ENCODE data around the gene CXorf65.
A peak's percentile ranks its signal among the peaks of the same experiment; 100 is the strongest.

CXorf65 gene

DNA sequence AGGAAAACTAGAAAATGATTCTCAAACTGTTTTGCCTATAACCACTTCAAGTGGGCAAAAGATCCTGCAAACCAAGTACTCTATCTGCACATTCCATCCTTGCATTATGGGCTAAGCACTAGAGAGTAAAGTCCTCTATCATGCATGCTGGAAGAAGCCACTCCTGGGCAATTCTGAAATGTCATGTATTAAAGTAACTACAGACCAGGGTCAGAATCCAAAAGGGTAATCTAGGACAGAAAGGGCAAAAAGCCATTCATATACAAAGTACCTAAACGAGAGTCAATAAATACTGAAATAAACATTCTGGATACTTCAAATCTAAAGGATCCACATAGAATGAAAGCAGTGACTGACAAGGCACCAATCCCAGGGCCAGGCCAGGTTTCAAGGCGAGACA, 39.5 kb downstream of the CXorf65 start:
- Histone ChIP-seq H3K27ac (ENCODE audit: low read depth, low read length) (no peak overlapping the region), H3K9me3 (ENCODE audit: control insufficient read depth, insufficient read depth, low read depth, low read length) (peaks cover 2% of the 10 kb centered on the region; the same call in 1 of the 2 replicates), H3K4me1 (ENCODE audit: control insufficient read depth, insufficient read depth, low read length) (no peaks in the 10 kb centered on the region), H3K27me3 (ENCODE audit: control insufficient read depth, insufficient read depth, low read length) (no peaks in the 10 kb centered on the region), H3K36me3 (ENCODE audit: control insufficient read depth, insufficient read depth, low read length) (peaks cover 5% of the 10 kb centered on the region), H3K9ac (ENCODE audit: low read length) (peak overlapping the region; percentile 80), H3K4me3 (ENCODE audit: low read depth, low read length) (peak overlapping the region; percentile 95)

DNA sequence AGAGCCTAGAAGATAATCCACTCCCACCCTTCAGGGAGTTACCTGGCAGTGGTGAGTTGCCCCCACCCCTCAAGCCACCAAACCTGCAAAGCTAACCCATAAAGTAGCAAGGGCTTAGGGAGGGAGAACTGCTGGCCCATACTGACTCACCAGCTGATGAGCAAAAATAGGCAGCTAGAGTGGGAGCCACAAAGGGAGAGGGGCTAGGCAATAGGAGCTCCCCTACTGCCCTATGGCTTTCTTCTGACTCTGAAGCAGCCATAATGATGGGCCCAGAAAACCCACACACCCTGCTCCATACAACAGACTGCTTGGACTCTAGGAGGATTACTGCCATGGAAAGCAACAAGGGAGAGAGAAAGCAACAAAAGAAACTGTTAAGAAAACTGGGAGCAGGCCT, 46.4 kb downstream of the CXorf65 start:
- Histone ChIP-seq H3K4me1 (ENCODE audit: control insufficient read depth, insufficient read depth, low read length) (no peaks in the 10 kb centered on the region), H3K4me3 (ENCODE audit: low read depth, low read length) (no peak overlapping the region), H3K9ac (ENCODE audit: low read length) (no peak overlapping the region), H3K36me3 (ENCODE audit: control insufficient read depth, insufficient read depth, low read length) (peaks cover 38% of the 10 kb centered on the region), H3K27me3 (ENCODE audit: control insufficient read depth, insufficient read depth, low read length) (no peaks in the 10 kb centered on the region), H3K9me3 (ENCODE audit: control insufficient read depth, insufficient read depth, low read depth, low read length) (peaks cover 6% of the 10 kb centered on the region; the same call in 1 of the 2 replicates), H3K27ac (ENCODE audit: low read depth, low read length) (no peak overlapping the region)

DNA sequence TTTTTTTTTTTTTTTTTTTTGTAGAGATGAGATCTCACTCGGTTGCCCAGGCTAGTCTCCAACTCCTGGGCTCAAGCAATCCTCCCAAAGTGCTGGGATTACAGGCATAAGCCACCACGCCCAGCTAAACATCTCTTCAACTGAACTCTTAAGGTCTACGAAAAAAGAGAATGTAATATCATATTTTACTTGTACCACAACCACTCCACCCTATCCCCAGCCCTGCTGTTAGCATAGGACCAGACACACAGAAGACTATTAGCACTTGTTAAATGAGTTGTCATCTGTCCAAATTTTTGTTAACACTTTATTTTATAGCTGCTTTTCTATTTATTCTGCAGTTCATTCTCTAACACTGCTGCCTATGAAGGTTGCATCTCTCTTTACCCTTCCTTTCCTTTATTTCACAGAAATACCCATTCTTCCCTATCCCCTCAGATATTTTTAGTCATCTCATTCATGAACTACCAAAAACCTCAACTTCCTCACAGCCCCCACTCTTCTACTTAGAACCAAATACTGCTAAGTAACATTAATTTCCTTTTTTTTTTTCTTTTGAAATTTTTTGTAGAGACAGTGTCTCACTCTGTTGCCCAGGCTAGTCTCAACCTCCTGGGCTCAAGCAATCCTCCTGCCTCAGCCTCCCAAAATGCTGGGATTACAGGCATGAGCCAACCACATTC, 48.6 kb downstream of the CXorf65 start:
- H3K36me3 ChIP-seq (ENCODE audit: control insufficient read depth, insufficient read depth, low read length) = peaks cover 38% of the 10 kb centered on the region
- H3K9ac ChIP-seq (ENCODE audit: low read length) = no peak overlapping the region
- no peaks in the 10 kb centered on the region for H3K4me1 ChIP-seq (ENCODE audit: control insufficient read depth, insufficient read depth, low read length)
- no peaks in the 10 kb centered on the region for H3K27me3 ChIP-seq (ENCODE audit: control insufficient read depth, insufficient read depth, low read length)
- no peak overlapping the region for H3K4me3 ChIP-seq (ENCODE audit: low read depth, low read length)
- peaks cover 6% of the 10 kb centered on the region; the same call in 1 of the 2 replicates for H3K9me3 ChIP-seq (ENCODE audit: control insufficient read depth, insufficient read depth, low read depth, low read length)
- H3K27ac ChIP-seq (ENCODE audit: low read depth, low read length) = no peak overlapping the region

DNA sequence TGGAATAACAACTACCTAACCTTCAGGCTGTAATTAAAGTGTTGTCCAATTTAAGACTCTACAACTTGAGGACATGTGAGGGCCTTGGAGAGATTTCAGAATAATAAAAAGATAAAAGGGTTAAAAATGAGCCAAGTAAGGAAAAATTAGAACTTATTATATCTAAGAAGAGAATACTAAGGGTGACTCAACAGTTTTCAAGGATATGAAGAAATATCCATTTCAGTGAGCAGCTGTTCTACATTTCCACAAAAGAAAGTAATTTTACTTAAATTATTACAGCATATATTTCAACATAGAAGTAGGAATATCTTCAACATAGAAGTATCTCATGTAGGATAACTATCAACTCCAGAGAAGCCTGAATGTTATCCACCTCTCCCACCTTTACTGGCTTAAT, 49.7 kb downstream of the CXorf65 start:
- no peaks in the 10 kb centered on the region for H3K4me1 ChIP-seq (ENCODE audit: control insufficient read depth, insufficient read depth, low read length)
- H3K9me3 ChIP-seq (ENCODE audit: control insufficient read depth, insufficient read depth, low read depth, low read length) = peaks cover 5% of the 10 kb centered on the region; the same call in 1 of the 2 replicates
- peaks cover 31% of the 10 kb centered on the region for H3K36me3 ChIP-seq (ENCODE audit: control insufficient read depth, insufficient read depth, low read length)
- H3K9ac ChIP-seq (ENCODE audit: low read length) = no peak overlapping the region
- no peak overlapping the region for H3K27ac ChIP-seq (ENCODE audit: low read depth, low read length)
- no peak overlapping the region for H3K4me3 ChIP-seq (ENCODE audit: low read depth, low read length)
- no peaks in the 10 kb centered on the region for H3K27me3 ChIP-seq (ENCODE audit: control insufficient read depth, insufficient read depth, low read length)
